ENCODE data around the gene CD3E.

- no peak for TF ChIP-seq ATF3 (IDR thresholded peaks at IDR 0.05)
- no peak for TF ChIP-seq CTCF (IDR thresholded peaks at IDR 0.05; ENCODE audit: low read depth, low read length, missing input control)
- TF ChIP-seq REST (IDR thresholded peaks at IDR 0.05) = no peak
- no peak for TF ChIP-seq EGR1 (IDR thresholded peaks at IDR 0.05; ENCODE audit: low read depth in 2 of 2)
- TF ChIP-seq YY1 (IDR thresholded peaks at IDR 0.05) = no peak
- no peak for TF ChIP-seq MAX (IDR thresholded peaks at IDR 0.05)
- TF ChIP-seq RAD21 (IDR thresholded peaks at IDR 0.05) = no peak
- TF ChIP-seq JUND (IDR thresholded peaks at IDR 0.05) = no peak
- no peak for TF ChIP-seq ZBTB33 (IDR thresholded peaks at IDR 0.05)
- no peak for TF ChIP-seq HNF4G (IDR thresholded peaks at IDR 0.05)
- no peak for TF ChIP-seq TAF1 (conservative IDR thresholded peaks at IDR 0.05)
Measured at GRCh38 chr11:118294053-118294452, 10.5 kb upstream of the CD3E start.

Data from liver (tissue), 3 donors.